H1 (cell line): Measurements from ENCODE around the gene ANKS1A. TPM values are rescaled to one million over a fixed set of nuclear protein-coding genes. Genes with fewer than 3 reads are reported as not detected.

Experiments used
- CTCF ChIA-PET: fragments of 300-600 bp; sonication (Branson Sonifier 250); formaldehyde crosslinking; loops from one replicate; lab custom pipeline; 2021; ENCODE audit not compliant: partially characterized antibody; lab: Charles Lee
- POLR2A ChIA-PET: fragments of 300-600 bp; sonication (Branson Sonifier 250); formaldehyde crosslinking; loops from one replicate; lab custom pipeline; 2021; ENCODE audit warnings: inconsistent platforms; ENCODE audit not compliant: partially characterized antibody; lab: Charles Lee
- DNase-seq, 2 experiments: peaks; one replicate each; pipeline versions ENCODE4 v3.0.0 to v3.0.0-alpha.2; 2010 to 2022; ENCODE audit warnings: low spot score in 2 of 2, low read depth in 1 of 2, mixed read lengths in 1 of 2
- FAIRE-seq: peaks from 2 replicates; lab custom pipeline; 2011; peaks lifted over from hg19 to GRCh38; lab: Jason Lieb, UNC
- H2AFZ ChIP-seq: 2 replicates; pipeline ENCODE4 v1.8.1; 2012; ENCODE audit warnings: low read length, inconsistent platforms
- H2AK5ac ChIP-seq: 2 replicates; pipeline ENCODE4 v1.6.1; 2013; ENCODE audit warnings: low read depth, low read length
- H2BK120ac ChIP-seq: replicated peaks from 2 replicates; pipeline ENCODE3; 2013; ENCODE audit warnings: low read depth, low read length, inconsistent platforms
- H2BK12ac ChIP-seq: 2 replicates; pipeline ENCODE4 v1.6.1; 2013; ENCODE audit warnings: low read depth, low read length
- H2BK15ac ChIP-seq: 2 replicates; pipeline ENCODE4 v1.6.1; 2013; ENCODE audit warnings: low read length
- H2BK20ac ChIP-seq: 2 replicates; pipeline ENCODE4 v1.6.1; 2013; ENCODE audit warnings: low read length
- H2BK5ac ChIP-seq: 2 replicates; pipeline ENCODE4 v1.6.1; 2013; ENCODE audit warnings: low read depth, low read length
- H3K14ac ChIP-seq: 2 replicates; pipeline ENCODE4 v1.6.1; 2013; ENCODE audit warnings: inconsistent platforms; ENCODE audit not compliant: insufficient read length
- H3K18ac ChIP-seq: 2 replicates; pipeline ENCODE4 v1.6.1; 2013; ENCODE audit warnings: low read length; ENCODE audit errors: extremely low read depth
- H3K23ac ChIP-seq: 2 replicates; pipeline ENCODE4 v1.6.1; 2013; ENCODE audit warnings: inconsistent platforms; ENCODE audit not compliant: insufficient read length
- H3K23me2 ChIP-seq: 2 replicates; pipeline ENCODE4 v1.6.1; 2013; ENCODE audit warnings: low read depth, low read length
- H3K27ac ChIP-seq: 2 replicates; pipeline ENCODE4 v1.6.1; 2011; ENCODE audit warnings: low read depth, low read length, inconsistent platforms
- H3K27me3 ChIP-seq, 4 experiments: replicated peaks in 1 of 4; 1 replicate in 1 of 4; 2 replicates in 3 of 4; pipeline versions ENCODE4 v1.6.1 to v1.8.1; 2011 to 2013; ENCODE audit warnings: low read length in 3 of 4, mild to moderate bottlenecking in 3 of 4, inconsistent platforms in 2 of 4, mixed read lengths in 2 of 4, moderate library complexity in 1 of 4; ENCODE audit not compliant: control insufficient read depth in 3 of 4, insufficient read depth in 3 of 4; ENCODE audit errors: extremely low read depth in 1 of 4
- H3K36me3 ChIP-seq, 4 experiments: 2 replicates each; pipeline versions ENCODE4 v1.6.1 to v1.8.1; 2011 to 2013; ENCODE audit warnings: mild to moderate bottlenecking in 4 of 4, low read length in 3 of 4, moderate library complexity in 2 of 4, control low read depth in 1 of 4, inconsistent platforms in 1 of 4; ENCODE audit not compliant: insufficient read depth in 4 of 4, control insufficient read depth in 2 of 4
- H3K4ac ChIP-seq: replicated peaks from 2 replicates; pipeline ENCODE3; 2013; ENCODE audit warnings: low read length, low read depth, mixed read lengths, inconsistent platforms; ENCODE audit not compliant: insufficient read length
- H3K4me1 ChIP-seq, 4 experiments: replicated peaks in 1 of 4; 1 replicate in 1 of 4; 2 replicates in 3 of 4; pipeline versions ENCODE4 v1.6.1 to v1.8.1; 2011 to 2013; ENCODE audit warnings: low read length in 3 of 4, inconsistent platforms in 2 of 4, mixed read lengths in 1 of 4; ENCODE audit not compliant: insufficient read depth in 4 of 4, control insufficient read depth in 3 of 4
- H3K4me2 ChIP-seq, 2 experiments: 2 replicates each; pipeline versions ENCODE4 v1.6.1 to v1.8.1; 2011 to 2013; ENCODE audit warnings: low read depth in 2 of 2, low read length in 2 of 2, control low read depth in 1 of 2, inconsistent platforms in 1 of 2, mild to moderate bottlenecking in 1 of 2; ENCODE audit not compliant: insufficient read depth in 1 of 2
- H3K4me3 ChIP-seq, 4 experiments: fragments of 200-600, 300-600 bp in 1 of 4; sonication (generic), shearing (Covaris generic), sonication (Bioruptor Twin) in 1 of 4; 2 replicates each; pipeline versions ENCODE4 v1.5.1 to v1.8.1; 2011 to 2016; ENCODE audit warnings: low read length in 4 of 4, low read depth in 3 of 4, control low read depth in 2 of 4, inconsistent platforms in 2 of 4, mild to moderate bottlenecking in 2 of 4, mixed read lengths in 1 of 4, moderate library complexity in 1 of 4; ENCODE audit not compliant: insufficient read depth in 2 of 4; ENCODE audit errors: extremely low read depth in 1 of 4
- H3K56ac ChIP-seq: replicated peaks from 2 replicates; pipeline ENCODE3; 2013; ENCODE audit warnings: low read depth, mild to moderate bottlenecking, mixed read lengths, low read length, inconsistent platforms; ENCODE audit not compliant: insufficient read length
- H3K79me1 ChIP-seq: 2 replicates; pipeline ENCODE4 v1.6.1; 2013; ENCODE audit warnings: low read depth, low read length, control low read depth
- H3K79me2 ChIP-seq, 2 experiments: 2 replicates each; pipeline versions ENCODE4 v1.6.1 to v1.8.1; 2012 to 2013; ENCODE audit warnings: low read length in 2 of 2, mild to moderate bottlenecking in 2 of 2, inconsistent platforms in 1 of 2; ENCODE audit not compliant: insufficient read depth in 2 of 2, control insufficient read depth in 1 of 2
- H3K9ac ChIP-seq, 4 experiments: replicated peaks in 1 of 4; 1 replicate in 1 of 4; 2 replicates in 3 of 4; pipeline versions ENCODE4 v1.6.1 to v1.8.1; 2011 to 2013; ENCODE audit warnings: low read depth in 3 of 4, low read length in 3 of 4, control low read depth in 2 of 4, mild to moderate bottlenecking in 2 of 4, moderate library complexity in 2 of 4, inconsistent platforms in 1 of 4; ENCODE audit errors: extremely low read depth in 1 of 4
- H3K9me3 ChIP-seq, 2 experiments: 2 replicates each; pipeline versions ENCODE4 v1.6.1 to v1.8.1; 2012 to 2013; ENCODE audit warnings: mild to moderate bottlenecking in 2 of 2, moderate library complexity in 2 of 2, control low read depth in 1 of 2, inconsistent platforms in 1 of 2, low read depth in 1 of 2, low read length in 1 of 2, mixed read lengths in 1 of 2; ENCODE audit not compliant: insufficient read depth in 2 of 2
- H4K20me1 ChIP-seq, 2 experiments: replicated peaks in 1 of 2; 2 replicates each; pipeline versions ENCODE3 to v1.8.1; 2011 to 2013; ENCODE audit warnings: inconsistent platforms in 2 of 2, low read length in 2 of 2, mild to moderate bottlenecking in 1 of 2; ENCODE audit not compliant: insufficient read depth in 2 of 2, control insufficient read depth in 1 of 2
- H4K5ac ChIP-seq: 2 replicates; pipeline ENCODE4 v1.6.1; 2013; ENCODE audit warnings: low read length, low read depth, mixed read lengths, inconsistent platforms; ENCODE audit not compliant: insufficient read length
- H4K8ac ChIP-seq: 2 replicates; pipeline ENCODE4 v1.8.0; 2013; ENCODE audit warnings: mild to moderate bottlenecking, moderate library complexity, low read length, inconsistent platforms; ENCODE audit not compliant: insufficient read depth; ENCODE audit errors: extremely low read depth
- H4K91ac ChIP-seq: replicated peaks from 2 replicates; pipeline ENCODE3; 2013; ENCODE audit warnings: low read length, mixed read lengths, inconsistent platforms; ENCODE audit not compliant: insufficient read length
- CTBP2 ChIP-seq: IDR thresholded peaks from 2 replicates; pipeline ENCODE4 v1.7.0; 2011; ENCODE audit warnings: borderline replicate concordance, mild to moderate bottlenecking, moderate library complexity, mixed read lengths, low read length; ENCODE audit not compliant: insufficient read depth, insufficient read length
- EP300 ChIP-seq, 2 experiments: IDR thresholded peaks; 1 replicate in 1 of 2; 2 replicates in 1 of 2; pipeline ENCODE4 v1.6.1; 2011 to 2012; ENCODE audit warnings: low read depth in 2 of 2, low read length in 2 of 2, mild to moderate bottlenecking in 2 of 2, borderline replicate concordance in 1 of 2, inconsistent platforms in 1 of 2, moderate library complexity in 1 of 2
- TAF1 ChIP-seq: IDR thresholded peaks from 2 replicates; pipeline ENCODE4 v1.6.1; 2011; ENCODE audit warnings: mild to moderate bottlenecking, low read depth, low read length
- YY1 ChIP-seq: IDR thresholded peaks from 2 replicates; pipeline ENCODE4 v1.6.1; 2011; ENCODE audit warnings: low read depth, mild to moderate bottlenecking, low read length
- ZNF274 ChIP-seq: IDR thresholded peaks from 2 replicates; pipeline ENCODE4 v1.7.0; 2012; ENCODE audit warnings: low read length, borderline replicate concordance; ENCODE audit errors: extremely low read depth
- WGBS, 2 experiments: shearing (Covaris generic) in 1 of 2; methylation state at CpG; one replicate each; pipeline versions ENCODE4 v1.1.6 to v1.1.7; 2013 to 2015; ENCODE audit warnings: low lambda C conversion rate in 2 of 2, mixed read lengths in 2 of 2, inconsistent platforms in 1 of 2, low coverage in 1 of 2, missing lambda C conversion rate in 1 of 2; ENCODE audit not compliant: insufficient replicate concordance in 2 of 2, insufficient coverage in 1 of 2, insufficient read length in 1 of 2; ENCODE audit errors: extremely low coverage in 1 of 2, missing lambda C conversion rate in 1 of 2; 5-methylcytosine and 5-hydroxymethylcytosine counted together
- polyA plus RNA-seq, 7 experiments: library from polyadenylated mRNA; depleted of rRNA in 3 of 7; stranded (reverse) in 5 of 7; unstranded in 2 of 7; fragments of >200 nt in 5 of 7; fragments of 200-250 nt in 2 of 7; gene quantifications; 1 replicate in 5 of 7; 2 replicates in 1 of 7; 4 replicates in 1 of 7; pipeline versions ENCODE4 v1.2.1 to v1.2.3, GENCODE V29; 2011 to 2013; ENCODE audit warnings: missing spikeins in 2 of 7, mixed read lengths in 2 of 7
- total RNA-seq: library from RNA; stranded (reverse); fragmentation: NEBNext Ultra II Directional; extraction: Animal tissue kit (Norgen Biotek cat#: 25700); gene quantifications from 2 replicates; pipeline ENCODE4 v1.2.1, GENCODE V29; 2021

Gene ANKS1A
- total and polyA plus RNA-seq, 2 of the 8 experiments (the other 6 are each of a cell fraction or from before 2014, with no cell fraction given), result 9.8 to 30.9 TPM

DNA sequence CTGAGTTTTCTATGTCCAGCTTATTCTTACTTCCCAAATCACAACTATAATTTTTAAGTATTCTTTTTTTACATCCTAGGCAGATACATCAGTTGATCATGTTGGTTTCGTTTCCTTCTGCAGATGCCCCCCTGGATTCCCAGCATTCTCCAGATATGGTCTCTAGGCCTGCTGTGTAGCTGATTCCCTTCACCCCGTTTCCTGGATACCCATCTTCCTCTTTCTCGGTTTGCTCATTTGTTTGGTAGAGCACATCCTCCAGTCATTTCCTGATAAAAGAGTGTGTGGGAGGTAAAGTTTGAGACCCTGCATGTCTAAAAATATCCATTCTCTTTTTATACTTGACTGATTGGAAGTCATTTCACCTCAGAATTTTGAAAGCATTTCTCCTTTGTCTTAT is 66.4 kb downstream of the ANKS1A start:
- no peak overlapping the region for H3K23ac ChIP-seq
- H3K9me3 ChIP-seq, result no peaks in the 10 kb centered on the region
- H3K14ac ChIP-seq, result no peak overlapping the region
- peaks cover 0 to 1% (median 0%) of the 10 kb centered on the region in 4 experiments; a peak in 1 of 7 replicates for H3K27me3 ChIP-seq
- no peak overlapping the region for H3K27ac ChIP-seq
- ChIA-PET CTCF (no interaction called here), POLR2A (no interaction called here)
- no peak overlapping the region for H2BK15ac ChIP-seq
- H3K79me1 ChIP-seq, result peaks cover 8% of the 10 kb centered on the region; the same call in 1 of the 2 replicates
- H3K4me3 ChIP-seq, result no peak overlapping the region
- 75% methylated on average over 3 of the region's 3 CpGs; no CpG with 5 or more reads in 1 of the 2 experiments for WGBS, 2 experiments
- H2AFZ ChIP-seq, result no peak overlapping the region
- no peaks in the 10 kb centered on the region for H3K36me3 ChIP-seq
- H2BK20ac ChIP-seq, result no peak overlapping the region
- no peak overlapping the region for H4K91ac ChIP-seq
- peaks cover 0 to 12% of the 10 kb centered on the region in 2 experiments; a peak in 2 of 4 replicates for H3K79me2 ChIP-seq
- no peak overlapping the region for H4K5ac ChIP-seq
- H2BK120ac ChIP-seq, result no peak overlapping the region
- peaks cover 0 to 2% (median 0%) of the 10 kb centered on the region in 4 experiments; a peak in 1 of 7 replicates for H3K4me1 ChIP-seq
- H3K23me2 ChIP-seq, result no peaks in the 10 kb centered on the region
- H3K56ac ChIP-seq, result no peak overlapping the region
- no peak overlapping the region for H3K18ac ChIP-seq
- no peak overlapping the region for H4K8ac ChIP-seq
- H4K20me1 ChIP-seq, result peaks cover 1 to 3% of the 10 kb centered on the region in 2 experiments
- no peak overlapping the region for H2BK5ac ChIP-seq
- no peak overlapping the region for H2AK5ac ChIP-seq
- DNase-seq (no peak), FAIRE-seq (no peak)
- H3K4ac ChIP-seq, result no peak overlapping the region
- no peak overlapping the region for H3K4me2 ChIP-seq
- TF ChIP-seq ZNF274, result no peak
- TF ChIP-seq EP300 (IDR thresholded peaks at IDR 0.05; ENCODE audit: borderline replicate concordance in 1 of 2, low read depth in 2 of 2, low read length in 2 of 2), result no peak
- no peak for TF ChIP-seq TAF1
- no peak for TF ChIP-seq YY1
- no peak for TF ChIP-seq CTBP2
- TF ChIP-seq, all 59 proteins: peak for 0
- H2BK12ac ChIP-seq, result no peak overlapping the region
- no peak overlapping the region for H3K9ac ChIP-seq
